DND-41 (cell line): ENCODE measurements around the gene MBD6.

ENCODE experiments used
- ATAC-seq: fragments of 200-7000 bp; cut with Tn5 transposase; 3 replicates; pipeline ENCODE4 v1.9.1; 2021; ENCODE audit warnings: low read depth; ENCODE audit not compliant: insufficient read depth
- DNase-seq: peaks from one replicate; pipeline ENCODE4 v3.0.0-alpha.2; 2020
- H2AFZ ChIP-seq: 2 replicates; pipeline ENCODE4 v1.6.0; 2012; ENCODE audit warnings: low read depth, low read length
- H3K27ac ChIP-seq: 2 replicates; pipeline ENCODE4 v1.5.1; 2012; ENCODE audit warnings: low read length, inconsistent platforms
- H3K27me3 ChIP-seq: fragments of 200-600 bp; sonication (generic); 2 replicates; pipeline ENCODE4 v1.6.0; 2012; ENCODE audit warnings: low read length, mild to moderate bottlenecking, inconsistent platforms; ENCODE audit not compliant: insufficient read depth, poor library complexity
- H3K36me3 ChIP-seq: 2 replicates; pipeline ENCODE4 v1.5.1; 2012; ENCODE audit warnings: low read length, inconsistent platforms; ENCODE audit not compliant: insufficient read depth
- H3K4me1 ChIP-seq: 2 replicates; pipeline ENCODE4 v1.5.1; 2012; ENCODE audit warnings: mild to moderate bottlenecking, low read length; ENCODE audit not compliant: insufficient read depth
- H3K4me2 ChIP-seq: 2 replicates; pipeline ENCODE4 v1.6.0; 2012; ENCODE audit warnings: mild to moderate bottlenecking, moderate library complexity, low read length, inconsistent platforms; ENCODE audit not compliant: insufficient read depth
- H3K4me3 ChIP-seq, 2 experiments: fragments of 200-600 bp in 1 of 2; shearing (Covaris generic) in 1 of 2; 2 replicates each; pipeline ENCODE4 v1.5.1; 2012 to 2016; ENCODE audit warnings: inconsistent platforms in 2 of 2, low read length in 2 of 2, mild to moderate bottlenecking in 2 of 2, low read depth in 1 of 2, moderate library complexity in 1 of 2
- H3K79me2 ChIP-seq: 2 replicates; pipeline ENCODE4 v1.6.0; 2012; ENCODE audit warnings: low read length, inconsistent platforms; ENCODE audit not compliant: insufficient read depth
- H3K9ac ChIP-seq: 2 replicates; pipeline ENCODE4 v1.6.0; 2012; ENCODE audit warnings: low read depth, mild to moderate bottlenecking, inconsistent platforms, low read length, moderate library complexity
- H3K9me3 ChIP-seq: 2 replicates; pipeline ENCODE4 v1.5.1; 2012; ENCODE audit warnings: low read length, moderate library complexity, mild to moderate bottlenecking, inconsistent platforms; ENCODE audit not compliant: insufficient read depth, severe bottlenecking
- H4K20me1 ChIP-seq: 2 replicates; pipeline ENCODE4 v1.6.0; 2012; ENCODE audit warnings: low read length; ENCODE audit not compliant: insufficient read depth
- CTCF ChIP-seq: IDR thresholded peaks from 2 replicates; pipeline ENCODE4 v1.5.1; 2012; ENCODE audit warnings: borderline replicate concordance, low read length, moderate library complexity, mild to moderate bottlenecking; ENCODE audit not compliant: poor library complexity, severe bottlenecking; ENCODE audit errors: extremely low read depth
- EZH2 ChIP-seq: IDR thresholded peaks from 3 replicates; pipeline ENCODE4 v1.6.1; 2012; ENCODE audit warnings: borderline replicate concordance, low read depth, mild to moderate bottlenecking, moderate library complexity, low read length, inconsistent platforms; ENCODE audit not compliant: severe bottlenecking

Gene MBD6

GRCh38 chr12:57548488-57548887 lies 25.9 kb downstream of the MBD6 start:
- no peak for ATAC-seq
- Histone ChIP-seq H3K27me3 (peaks cover 23% of the 10 kb centered on the region), H3K4me3 (no peak overlapping the region), H3K9ac (no peak overlapping the region), H3K27ac (no peak overlapping the region), H3K9me3 (no peaks in the 10 kb centered on the region), H3K4me1 (peaks cover 26% of the 10 kb centered on the region), H4K20me1 (peaks cover 8% of the 10 kb centered on the region; the same call in 1 of the 2 replicates), H3K4me2 (no peak overlapping the region), H3K36me3 (peaks cover 19% of the 10 kb centered on the region), H3K79me2 (peaks cover 33% of the 10 kb centered on the region), H2AFZ (no peak overlapping the region)
- no peak for DNase-seq
- TF ChIP-seq CTCF = no peak
- no peak for TF ChIP-seq EZH2

GRCh38 chr12:57549203-57549908 lies 26.7 kb downstream of the MBD6 start:
- H4K20me1 ChIP-seq = peaks cover 8% of the 10 kb centered on the region; the same call in 1 of the 2 replicates
- no peak overlapping the region for H3K4me3 ChIP-seq
- H3K27me3 ChIP-seq = peaks cover 25% of the 10 kb centered on the region
- DNase-seq (no peak), ATAC-seq (no peak)
- peaks cover 19% of the 10 kb centered on the region for H3K36me3 ChIP-seq
- no peak overlapping the region for H3K27ac ChIP-seq
- H3K9me3 ChIP-seq = no peaks in the 10 kb centered on the region
- H3K4me1 ChIP-seq = peaks cover 26% of the 10 kb centered on the region
- H3K79me2 ChIP-seq = peaks cover 26% of the 10 kb centered on the region
- H3K4me2 ChIP-seq = no peak overlapping the region
- no peak overlapping the region for H2AFZ ChIP-seq
- TF ChIP-seq EZH2 (no peak), CTCF (no peak)
- H3K9ac ChIP-seq = no peak overlapping the region

GRCh38 chr12:57549909-57550640 lies 27.5 kb downstream of the MBD6 start, which contains the start of gene KIF5A:
Gene KIF5A (plus strand): TSS chr12:57550044. CDS start chr12:57550272, 228 bp downstream.
- no peak for ATAC-seq
- Histone ChIP-seq H2AFZ (no peak within 1 kb of the TSS), H3K4me3 (no peak within 1 kb of the TSS), H3K79me2 (peaks cover 19% of the 10 kb centered on the region), H3K9me3 (no peaks in the 10 kb centered on the region), H3K4me2 (no peak within 1 kb of the TSS), H3K9ac (no peak within 1 kb of the TSS), H3K36me3 (peaks cover 13% of the 10 kb centered on the region; the same call in 1 of the 2 replicates), H3K27me3 (peaks cover 31% of the 10 kb centered on the region), H3K4me1 (peaks cover 21% of the 10 kb centered on the region), H3K27ac (no peak within 1 kb of the TSS), H4K20me1 (peaks cover 8% of the 10 kb centered on the region; the same call in 1 of the 2 replicates)
- TF ChIP-seq CTCF (no peak), EZH2 (no peak)
- DNase-seq = no peak
